ENCODE results near the gene CNEP1R1. TPM values are rescaled to one million over a fixed set of nuclear protein-coding genes. Genes with fewer than 3 reads are reported as not detected.

CNEP1R1 gene
- total RNA-seq, 1 experiment from 2014 or later, result 18.5 TPM

- H3K4me2 ChIP-seq (ENCODE audit: insufficient read depth, insufficient read length, low read length), result peak overlapping the region; percentile 91
- no peak for TF ChIP-seq CTCF (conservative IDR thresholded peaks at IDR 0.05)
- H3K4me3 Mint-ChIP-seq, result peak overlapping the region; percentile 81 to 91
Observed at GRCh38 chr16:50065241-50065623, 40.2 kb downstream of the CNEP1R1 start.

More at GRCh38 chr16:50065241-50065623, 40.2 kb downstream of the CNEP1R1 start:
- Histone ChIP-seq H2BK20ac (ENCODE audit: low read depth, low read length, poor library complexity, severe bottlenecking) (no peak overlapping the region), H3K14ac (ENCODE audit: insufficient read depth, low read length) (no peak overlapping the region; the same call in 1 of the 2 replicates), H3K9ac (ENCODE audit: extremely low read depth, insufficient read length, low read length) (no peak overlapping the region), H2BK5ac (ENCODE audit: insufficient read length, low read length) (no peak overlapping the region), H2AFZ (ENCODE audit: low read length) (peak overlapping the region; percentile 86), H4K20me1 (ENCODE audit: control insufficient read depth, insufficient read depth, insufficient read length) (no peaks in the 10 kb centered on the region), H2BK120ac (ENCODE audit: low read depth, low read length, poor library complexity, severe bottlenecking) (no peak overlapping the region), H3K56ac (ENCODE audit: insufficient read length, low read depth, low read length) (no peak overlapping the region), H3K27ac (ENCODE audit: insufficient read length, low read depth, low read length) (no peak overlapping the region), H4K8ac (replicated peaks; ENCODE audit: insufficient read length, low read depth, low read length) (no peak overlapping the region), H4K5ac (ENCODE audit: insufficient read length, low read depth, low read length) (no peak overlapping the region), H2BK12ac (ENCODE audit: insufficient read length, low read depth, low read length) (no peak overlapping the region), H2BK15ac (ENCODE audit: low read depth, low read length) (no peak overlapping the region), H3K4ac (ENCODE audit: low read depth, low read length) (no peak overlapping the region), H3K18ac (ENCODE audit: insufficient read length, low read depth, low read length) (peak overlapping the region; percentile 45), H3K27me3 (ENCODE audit: insufficient read depth, low read length) (no peaks in the 10 kb centered on the region), H3K79me1 (ENCODE audit: insufficient read depth, low read depth, low read length, poor library complexity, severe bottlenecking) (peaks cover 9% of the 10 kb centered on the region), H3T11ph (ENCODE audit: low read length) (no peak overlapping the region), H3K23me2 (ENCODE audit: insufficient read length, low read depth, low read length, poor library complexity, severe bottlenecking) (peaks cover 10% of the 10 kb centered on the region), H3K9me3 (ENCODE audit: control insufficient read depth, low read depth, low read length) (no peaks in the 10 kb centered on the region), H3K23ac (ENCODE audit: insufficient read length, low read depth, low read length) (no peak overlapping the region), H4K91ac (ENCODE audit: insufficient read length, low read depth, low read length) (no peak overlapping the region), H3K79me2 (ENCODE audit: insufficient read depth, low read length) (0 out of 2 replicates have a peak, but pooled peaks cover 2% of the 10 kb centered on the region), H3K4me1 (ENCODE audit: insufficient read depth, low read length) (no peaks in the 10 kb centered on the region), H2AK5ac (ENCODE audit: insufficient read length, low read length) (no peak overlapping the region)
- WGBS (ENCODE audit: extremely low coverage, insufficient read length, low lambda C conversion rate), result no CpG with 5 or more reads among the region's 8 CpGs
- H3K27me3 Mint-ChIP-seq (ENCODE audit: low read depth), result no peaks in the 10 kb centered on the region; the same call in 1 of the 2 replicates
- H3K36me3 Mint-ChIP-seq (ENCODE audit: insufficient read depth in 1 of 3, low read depth in 3 of 3), result peaks cover 0 to 15% (median 12%) of the 10 kb centered on the region in 3 experiments; a peak in 5 of 7 replicates
- DNase-seq, result no peak
- peak overlapping the region in 1 of 3 experiments; percentile 35; a peak in 2 of 7 replicates for H3K27ac Mint-ChIP-seq
- H3K9me3 Mint-ChIP-seq, result no peaks in the 10 kb centered on the region; a peak in 2 of 5 replicates
- peaks cover 18 to 24% of the 10 kb centered on the region in 2 experiments for H3K4me1 Mint-ChIP-seq

All from H9 (cell line).